Heart right ventricle (tissue), 16 donors: Measurements from ENCODE around the gene RTKN2. TPM values are rescaled to one million over a fixed set of nuclear protein-coding genes. Genes with fewer than 3 reads are reported as not detected.
"Not testable (repeated sequence)": the region's sequence is repeated elsewhere in the genome, so short reads cannot be mapped to it uniquely, and the experiment has no call there.

ENCODE experiments used
- ATAC-seq, 8 donors: fragments of 200-7000 bp; cut with Tn5 transposase; one replicate each; pipeline ENCODE4 v1.9.1; 2020; ENCODE audit warnings: mild to moderate bottlenecking in 8 of 8, moderate library complexity in 8 of 8, moderate number of reproducible peaks in 1 of 8
- DNase-seq, 2 donors: peaks; one replicate each; pipeline ENCODE4 v3.0.0-alpha.2; 2020
- H3K27ac ChIP-seq, 10 donors: fragments of 200-600 bp; sonication (generic) in 2 of 10; one replicate each; pipeline versions ENCODE4 v1.5.0 to v1.8.0; 2020 to 2022; ENCODE audit warnings: mild to moderate bottlenecking in 3 of 10
- H3K27me3 ChIP-seq, 7 donors: fragments of 200-600 bp; one replicate each; pipeline ENCODE4 v1.8.0; 2021 to 2022; ENCODE audit warnings: mild to moderate bottlenecking in 2 of 7
- H3K36me3 ChIP-seq, 9 donors: fragments of 200-600 bp; sonication (generic) in 1 of 9; one replicate each; pipeline versions ENCODE4 v1.5.0 to v1.8.0; 2020 to 2022; ENCODE audit warnings: mild to moderate bottlenecking in 2 of 9
- H3K4me1 ChIP-seq, 9 donors: fragments of 200-600 bp; sonication (generic) in 1 of 9; one replicate each; pipeline versions ENCODE4 v1.5.0 to v1.8.0; 2020 to 2022; ENCODE audit warnings: mild to moderate bottlenecking in 4 of 9
- H3K4me3 ChIP-seq, 10 donors: fragments of 200-600 bp; sonication (generic) in 2 of 10; one replicate each; pipeline versions ENCODE4 v1.5.0 to v1.8.0; 2020 to 2022; ENCODE audit warnings: mild to moderate bottlenecking in 7 of 10, moderate library complexity in 2 of 10
- H3K9me3 ChIP-seq, 11 donors: fragments of 200-600 bp in 10 of 11; sonication (generic) in 2 of 11; one replicate each; pipeline versions ENCODE4 v1.5.0 to v1.8.0; 2013 to 2022; ENCODE audit warnings: mild to moderate bottlenecking in 2 of 11, control low read depth in 1 of 11, moderate library complexity in 1 of 11
- CTCF ChIP-seq, 9 donors: fragments of 200-600 bp; sonication (generic) in 2 of 9; IDR thresholded peaks; one replicate each; pipeline versions ENCODE4 v1.5.0 to v1.8.0; 2021 to 2022; ENCODE audit warnings: antibody characterized with exemption in 9 of 9, mild to moderate bottlenecking in 5 of 9, moderate library complexity in 1 of 9
- WGBS, 2 donors: extraction: QIAGEN DNeasy Blood & Tissue Kit; methylation state at CpG; one replicate each; pipeline ENCODE4 v1.1.7; 2013; ENCODE audit warnings: inconsistent platforms in 1 of 2; 5-methylcytosine and 5-hydroxymethylcytosine counted together
- intact Hi-C, 10 donors: fragments of 100-400 bp; cut with DNase I; formaldehyde crosslinking; loops; one replicate each; pipeline versions ENCODE4 v1.11.1 to v1.14.2; 2022
- polyA plus RNA-seq, 2 donors: library from polyadenylated mRNA; stranded (reverse); fragments of 200-250 nt; gene quantifications; one replicate each; pipeline ENCODE4 v1.2.3, GENCODE V29; 2013
- total RNA-seq, 10 donors: library from RNA; stranded (reverse); fragmentation: NEBNext Ultra II Directional in 3 of 10; extraction: Animal tissue kit (Norgen Biotek cat#: 25700) in 3 of 10; gene quantifications; one replicate each; pipeline versions ENCODE4 v1.2.1 to v1.2.4, GENCODE V29; 2021 to 2023
- donor health status: Arrhythmogenic right ventricular cardiomyopathy.
- donor health status: ischemic (EF 13 %, LVEDD 7.1; RV severe dilation, severe dysfunction).
- donor health status: healthy with polysubstance abuse.
- donor health status: DM: no; HTN: yes; CAD: no.
- donor health status: DM: no; HTN: no; CAD: no.
- donor health status: ischemic (EF 25% LVEDD 6.9; RV normal size, moderate dysfunction).
- donor health status: ischemic (EF 25% LVEDD 5.7; RV mildly dilated, moderate dysfunction).
- donor health status: healthy.
- donor health status: DM: yes; HTN: yes; CAD: no.
- donor health status: Ischemic cardiomyopathy.
- donor health status: ischemic (EF 35%, LVEDD 5.7; RV mildly dilated, moderate dysfunction).
- donor health status: nonischemic (EF 11% LVEDD 7.7; RV severe dilation, severe dysfunction).
- donor health status: DM: yes; HTN: yes; CAD: no.
- donor health status: PGD.
- donor health status: ischemic (EF 29% LVEDD 5.4; RV normal size, mild dysfunction).
- donor health status: nonischemic (EF 23%, LVEDD 6.1; RV moderate dilation, normal function).

The RTKN2 gene
- total and polyA plus RNA-seq, 12 donors: 0.01 to 0.30 (median 0.14) TPM; not detected in 4

GRCh38 chr10:62248465-62248864 lies 20.2 kb downstream of the RTKN2 start:
- 96 to 100% methylated on average over 1 of the region's 1 CpG for WGBS, 2 donors
- intact Hi-C loops: loop anchor here in 7 of 10 donors (5.0 to 10.0 kb wide), 6 partner anchors 211 to 496 kb away; no protein-coding TSS in a partner anchor

DNA sequence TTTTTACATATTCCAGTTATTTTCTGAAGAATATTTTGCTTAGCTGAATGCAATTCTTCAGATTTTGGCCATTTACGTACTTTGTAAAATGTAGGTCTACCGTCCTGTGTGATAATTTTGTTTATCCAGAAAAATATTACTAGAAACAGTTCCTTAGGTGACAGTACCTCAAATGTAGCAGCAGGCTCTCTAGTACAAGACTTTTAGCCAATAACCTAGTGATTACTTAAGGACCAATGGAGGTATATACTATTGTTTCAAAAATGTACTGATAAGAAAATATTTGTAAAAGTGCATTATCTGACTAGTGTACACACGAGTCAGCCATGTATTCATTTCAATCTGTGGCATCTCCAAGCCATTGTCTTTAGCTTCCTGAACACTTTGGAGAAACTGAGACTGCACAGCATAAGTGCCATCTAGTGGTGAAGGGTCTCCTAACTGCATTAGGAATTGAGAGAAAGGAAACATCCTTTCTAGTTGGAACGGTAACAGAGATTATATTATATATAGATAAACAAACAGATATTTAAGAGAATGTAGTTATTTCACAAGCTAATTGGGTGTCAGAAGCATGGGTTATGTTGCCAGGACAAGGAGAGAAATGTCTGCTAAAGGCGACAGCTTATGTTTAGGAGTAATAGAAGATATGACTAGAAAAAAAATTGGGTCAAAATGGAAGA lies 23.7 kb downstream of the RTKN2 start:
- peak in 1 of 2 donors; percentile 70 for DNase-seq
- Histone ChIP-seq H3K27ac (peak overlapping the region in 1 of 10 donors; percentile 78), H3K4me1 (peaks cover 0 to 32% (median 3%) of the 10 kb centered on the region in 9 donors), H3K27me3 (no peaks in the 10 kb centered on the region), H3K4me3 (peak overlapping the region in 2 of 10 donors; percentile 12 to 41), H3K36me3 (no peaks in the 10 kb centered on the region), H3K9me3 (no peaks in the 10 kb centered on the region)
- peak; percentile 41 to 90 (median 84) for ATAC-seq
- 32 to 36% methylated on average over 5 of the region's 5 CpGs for WGBS, 2 donors
- peak; percentile 70 to 95 (median 91) for TF ChIP-seq CTCF (IDR thresholded peaks at IDR 0.05)
- intact Hi-C loops: loop anchor here (1.0 to 10.0 kb wide), 9 partner anchors 206 to 493 kb away; no protein-coding TSS in a partner anchor

More at GRCh38 chr10:62248465-62248864, 20.2 kb downstream of the RTKN2 start:
- no peaks in the 10 kb centered on the region for H3K27me3 ChIP-seq
- no peaks in the 10 kb centered on the region for H3K36me3 ChIP-seq
- ATAC-seq (no peak), DNase-seq (no peak)
- H3K27ac ChIP-seq: no peak overlapping the region
- no peak overlapping the region for H3K4me3 ChIP-seq
- peaks cover 0 to 19% (median 3%) of the 10 kb centered on the region in 9 donors for H3K4me1 ChIP-seq
- H3K9me3 ChIP-seq: no peaks in the 10 kb centered on the region
- peak in 2 of 9 donors; percentile 9 to 33 for TF ChIP-seq CTCF (IDR thresholded peaks at IDR 0.05)

- ATAC-seq (no peak), DNase-seq (no peak)
- Histone ChIP-seq H3K27ac (peak overlapping the region in 6 of 10 donors; percentile 38 to 78 (median 64)), H3K4me1 (peaks cover 0 to 32% (median 3%) of the 10 kb centered on the region in 9 donors), H3K27me3 (no peaks in the 10 kb centered on the region), H3K4me3 (peak overlapping the region in 4 of 10 donors; percentile 19 to 41 (median 28)), H3K36me3 (no peaks in the 10 kb centered on the region), H3K9me3 (no peaks in the 10 kb centered on the region)
- 74 to 81% methylated on average over 3 of the region's 3 CpGs for WGBS, 2 donors
- TF ChIP-seq CTCF (IDR thresholded peaks at IDR 0.05): no peak
- intact Hi-C loops: loop anchor here in 8 of 10 donors (1.0 to 10.0 kb wide), 6 partner anchors 205 to 489 kb away; no protein-coding TSS in a partner anchor
Measured at GRCh38 chr10:62244088-62244487, 24.6 kb downstream of the RTKN2 start.

DNA sequence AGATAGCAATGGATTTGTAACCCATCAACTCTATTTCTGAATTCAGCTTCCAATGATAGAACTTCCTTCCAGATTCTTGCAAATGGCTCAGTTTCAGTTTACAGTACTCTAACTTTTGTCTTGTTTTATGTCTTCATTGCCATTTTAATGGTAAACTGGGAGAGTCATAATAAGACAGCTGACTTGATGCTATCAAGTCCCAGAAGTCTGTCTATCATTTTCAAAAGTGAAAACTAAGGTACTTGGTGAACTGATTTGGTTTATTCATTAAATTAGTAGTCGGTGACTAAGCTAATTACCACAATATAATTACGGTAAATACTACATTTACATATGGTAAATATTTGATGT lies 25.0 kb downstream of the RTKN2 start:
- no peaks in the 10 kb centered on the region for H3K9me3 ChIP-seq
- 84 to 92% methylated on average over 2 of the region's 2 CpGs for WGBS, 2 donors
- H3K27ac ChIP-seq: peak overlapping the region in 7 of 10 donors; percentile 4 to 78 (median 58)
- peaks cover 0 to 32% (median 3%) of the 10 kb centered on the region in 9 donors for H3K4me1 ChIP-seq
- no peaks in the 10 kb centered on the region for H3K27me3 ChIP-seq
- no peak for DNase-seq
- intact Hi-C loops: loop anchor here in 8 of 10 donors (2.0 to 10.0 kb wide), 5 partner anchors 206 to 489 kb away; partner anchors contain the start of gene ARID5B (in 1 of the 8)
- peak overlapping the region in 6 of 10 donors; percentile 14 to 41 (median 24) for H3K4me3 ChIP-seq
- no peak for TF ChIP-seq CTCF (IDR thresholded peaks at IDR 0.05)
- no peaks in the 10 kb centered on the region for H3K36me3 ChIP-seq
- ATAC-seq: peak in 3 of 8 donors; percentile 14 to 24 (median 16)

GRCh38 chr10:62242965-62243646 lies 25.5 kb downstream of the RTKN2 start:
- peak; percentile 57 to 92 (median 85) for ATAC-seq
- Histone ChIP-seq H3K4me3 (peak overlapping the region in 6 of 10 donors; percentile 14 to 41 (median 24)), H3K4me1 (peaks cover 0 to 32% (median 3%) of the 10 kb centered on the region in 9 donors), H3K27ac (peak overlapping the region in 7 of 10 donors; percentile 4 to 78 (median 58))
- intact Hi-C loops: loop anchor here in 8 of 10 donors (2.0 to 10.0 kb wide), 5 partner anchors 206 to 488 kb away; partner anchors contain the start of gene ARID5B (in 1 of the 8)
- H3K9me3 ChIP-seq, H3K36me3 ChIP-seq, H3K27me3 ChIP-seq: not testable (repeated sequence)
- DNase-seq: peak in 1 of 2 donors; percentile 20
- WGBS, 2 donors: 70% methylated on average over 4 of the region's 4 CpGs

DNA sequence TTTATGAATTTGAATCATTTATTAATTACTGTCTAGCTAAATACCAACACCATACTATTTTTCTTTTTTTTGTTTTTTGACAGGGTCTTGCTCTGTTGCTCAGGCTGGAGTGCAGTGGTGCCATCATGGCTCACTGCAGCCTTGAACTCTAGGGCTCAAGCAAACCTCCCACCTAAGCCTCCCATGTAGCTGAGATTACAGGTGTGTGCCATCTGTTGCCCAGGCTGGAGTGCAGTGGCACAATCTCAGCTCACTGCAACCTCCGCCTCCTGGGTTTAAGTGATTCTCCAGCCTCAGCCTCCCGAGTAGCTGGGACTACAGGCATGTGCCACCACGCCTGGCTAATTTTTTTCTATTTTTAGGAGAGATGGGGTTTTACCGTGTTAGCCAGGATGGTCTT lies 27.1 kb downstream of the RTKN2 start:
- DNase-seq, H3K4me3 ChIP-seq, ATAC-seq, H3K27me3 ChIP-seq, H3K36me3 ChIP-seq, H3K9me3 ChIP-seq, H3K27ac ChIP-seq: not testable (repeated sequence)
- intact Hi-C loops: loop anchor here in 7 of 10 donors (5.0 to 10.0 kb wide), 4 partner anchors 204 to 487 kb away; no protein-coding TSS in a partner anchor
- 85 to 97% methylated on average over 4 of the region's 4 CpGs for WGBS, 2 donors
- peaks cover 0 to 32% (median 5%) of the 10 kb centered on the region in 9 donors for H3K4me1 ChIP-seq
